Measurements from ENCODE around the gene CNTN2.

GRCh38 chr1:204996981-204997380 lies 46.0 kb upstream of the CNTN2 start:
- TF ChIP-seq CTCF (IDR thresholded peaks at IDR 0.05) = no peak
- no peak for TF ChIP-seq POLR2A (IDR thresholded peaks at IDR 0.05)
